Hematopoietic multipotent progenitor cell treated with erythropoietin and hydrocortisone succinate and interleukin-3 and kit ligand, for 4 days (in vitro differentiated cells): ENCODE data around the gene OGFR.
A peak's percentile ranks its signal among the peaks of the same experiment; 100 is the strongest.

Experiments used
- DNase-seq: peaks from one replicate; pipeline ENCODE4 v3.0.0-alpha.2; 2015

OGFR gene

GRCh38 chr20:62770111-62770910, 34.3 kb upstream of the OGFR start:
- DNase-seq, result no peak

- DNase-seq, result no peak
Observed at GRCh38 chr20:62770916-62771315, 33.7 kb upstream of the OGFR start.

- DNase-seq, result no peak
Observed at GRCh38 chr20:62771396-62772102, 33.1 kb upstream of the OGFR start.

DNA sequence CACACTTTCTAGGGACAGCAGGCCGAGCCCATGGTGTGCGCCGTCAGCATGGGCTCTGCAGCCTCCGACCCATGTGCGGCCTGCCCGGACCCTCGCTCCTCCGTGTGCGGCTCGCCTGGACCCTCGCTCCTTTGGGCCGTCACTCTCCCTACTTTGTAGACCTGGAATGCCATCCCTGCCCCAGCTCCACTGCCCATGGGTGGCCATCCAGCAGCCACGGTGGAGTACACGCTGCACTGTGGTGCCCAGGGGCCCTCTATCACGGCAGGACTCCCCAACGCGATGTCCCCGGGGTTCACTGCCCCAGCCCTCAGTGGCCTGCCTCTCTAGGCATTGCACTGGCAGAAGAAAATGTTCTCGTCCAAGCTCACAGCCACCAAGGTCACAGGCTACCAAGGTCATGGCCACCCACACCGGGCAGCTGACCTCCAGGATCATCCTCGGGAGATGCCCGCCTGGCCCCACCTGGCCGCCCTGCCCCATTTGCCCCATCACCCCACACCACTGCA, 32.5 kb upstream of the OGFR start:
- DNase-seq, result no peak

DNA sequence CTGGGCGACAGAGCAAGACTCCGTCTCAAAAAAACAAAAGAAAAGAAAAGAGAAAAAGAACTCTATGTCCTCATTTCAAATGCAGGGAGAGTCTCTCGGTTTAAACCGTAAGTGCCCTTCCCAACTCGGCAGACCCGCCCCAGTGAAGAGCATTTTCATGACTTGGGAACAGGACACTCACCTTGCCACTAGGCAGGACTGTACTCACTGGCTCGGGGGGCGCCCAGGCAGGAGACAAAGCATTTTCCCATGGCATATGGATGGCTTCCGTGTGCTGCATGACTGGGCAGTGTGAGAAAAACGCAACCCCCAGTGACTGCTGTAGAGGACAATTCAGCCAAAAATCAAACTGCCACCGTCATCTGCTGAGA, 32.0 kb upstream of the OGFR start:
- DNase-seq, result no peak

DNA sequence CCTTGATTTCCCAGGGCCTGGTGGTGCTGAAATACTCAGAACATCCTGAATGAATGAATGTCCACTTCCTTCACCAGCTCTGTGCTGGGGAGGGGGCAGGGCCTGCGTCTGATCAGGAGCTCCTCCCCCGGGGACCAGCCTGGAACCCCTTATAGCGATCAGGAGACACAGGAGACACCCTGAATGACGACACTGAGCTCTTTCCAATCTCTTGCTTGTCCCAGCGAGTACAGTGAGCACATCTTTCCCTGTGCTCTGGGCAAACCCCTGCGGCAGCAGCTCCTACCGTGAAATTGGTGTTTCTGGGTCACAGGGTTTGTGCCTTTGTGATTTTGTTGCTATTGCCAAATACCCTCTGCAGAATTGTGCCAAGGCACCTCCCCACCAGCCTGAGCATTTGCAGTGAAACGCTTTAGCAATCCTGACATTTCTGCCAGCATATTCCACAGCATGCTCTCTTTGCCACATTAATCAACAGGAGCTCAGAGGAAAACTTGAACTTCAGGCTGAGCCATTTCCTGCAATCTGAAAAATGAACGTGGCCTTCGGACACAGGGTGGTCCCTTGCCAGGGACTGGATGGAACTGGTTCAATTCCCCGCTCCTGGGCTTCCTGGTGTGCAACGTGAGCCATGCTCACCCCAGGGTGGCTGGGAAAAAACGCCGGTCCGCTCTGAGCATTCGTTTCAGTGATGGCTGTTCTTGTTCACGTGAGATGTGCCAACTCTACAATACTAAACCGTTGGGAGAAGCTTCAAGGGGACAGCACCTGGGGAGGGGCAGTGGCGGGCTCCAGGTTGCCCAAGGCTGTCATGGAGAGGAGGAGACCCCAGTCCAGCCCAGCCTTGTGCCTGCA, 31.4 kb upstream of the OGFR start:
- DNase-seq, result no peak

GRCh38 chr20:62773845-62774714, 30.6 kb upstream of the OGFR start:
- no peak for DNase-seq

DNA sequence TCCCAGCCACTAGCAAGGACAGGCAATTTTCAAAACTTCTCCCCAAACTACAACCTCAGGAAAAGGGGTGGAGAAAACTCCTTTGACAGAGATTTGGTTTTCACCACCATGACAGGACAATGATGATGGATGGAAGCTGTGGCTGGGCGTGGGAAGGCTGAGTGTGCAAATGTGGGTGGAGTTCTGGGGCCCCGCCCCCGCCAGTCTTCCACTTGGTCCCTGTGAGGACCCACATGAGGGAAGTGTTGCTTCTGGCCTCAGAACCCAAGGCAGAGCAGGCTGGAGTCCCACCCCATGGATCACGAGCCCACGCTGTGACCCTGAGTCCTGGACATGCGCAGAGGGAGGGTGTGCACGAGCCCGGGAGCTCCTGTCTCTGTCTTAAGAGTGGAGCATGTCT, 29.9 kb upstream of the OGFR start:
- DNase-seq, result peak; percentile 37

DNA sequence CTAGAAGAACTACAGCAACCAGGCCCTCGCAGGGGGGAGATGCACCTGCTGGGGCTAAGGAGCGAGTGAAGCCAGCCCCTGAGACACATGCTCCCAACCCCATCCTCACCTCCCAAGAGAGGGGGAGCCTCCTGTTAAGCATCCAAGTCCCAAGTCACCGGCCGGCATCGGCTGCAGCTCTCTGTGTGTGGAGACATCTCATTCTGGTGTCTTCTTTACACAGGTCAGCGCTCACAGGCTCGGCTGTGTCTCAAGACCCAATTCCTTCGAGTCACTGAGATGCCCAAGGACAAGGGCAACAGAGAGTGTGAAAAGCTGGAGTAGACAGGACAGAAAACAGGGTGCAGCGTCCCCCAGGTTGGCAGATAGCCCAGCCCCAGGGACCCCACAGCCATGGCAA, 29.4 kb upstream of the OGFR start:
- no peak for DNase-seq

GRCh38 chr20:62776035-62776691, 28.5 kb upstream of the OGFR start:
- no peak for DNase-seq

DNA sequence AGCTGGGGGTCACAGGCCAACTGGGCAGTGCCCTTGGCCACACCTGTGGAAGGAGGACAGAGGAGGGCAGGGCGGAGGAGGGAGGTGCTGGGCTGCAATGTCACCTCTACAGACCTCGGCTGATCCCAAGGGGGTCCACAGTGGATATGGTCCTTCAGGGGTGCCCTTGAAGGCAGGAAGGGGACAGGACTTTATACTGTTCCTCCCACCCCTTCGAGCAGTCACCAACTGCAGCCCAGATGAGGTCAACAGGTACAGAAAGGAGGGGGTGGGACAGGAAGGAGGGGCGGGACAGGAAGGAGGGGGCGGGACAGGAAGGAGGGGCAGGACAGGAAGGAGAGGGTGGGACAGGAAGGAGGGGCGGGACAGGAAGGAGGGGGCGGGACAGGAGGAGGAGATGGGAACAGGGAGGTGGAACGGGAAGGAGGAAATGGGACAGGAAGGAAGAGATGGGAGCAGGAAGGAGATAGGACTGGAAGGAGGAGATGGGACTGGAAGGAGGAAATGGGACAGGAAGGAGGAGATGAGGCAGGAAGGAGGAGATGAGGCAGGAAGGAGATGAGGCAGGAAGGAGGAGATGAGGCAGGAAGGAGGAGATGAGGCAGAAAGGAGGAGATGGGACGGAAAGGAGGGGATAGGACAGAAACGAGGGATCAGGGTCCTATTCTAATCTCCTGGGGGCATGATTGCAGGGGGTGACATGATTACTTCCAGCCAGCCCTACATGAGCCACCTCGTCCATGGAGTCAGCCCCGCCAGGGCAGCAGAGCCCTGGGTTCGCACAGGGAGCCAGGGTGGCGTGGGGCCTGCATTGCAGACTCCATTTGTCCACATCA, 27.7 kb upstream of the OGFR start:
- peak; percentile 65 for DNase-seq

DNA sequence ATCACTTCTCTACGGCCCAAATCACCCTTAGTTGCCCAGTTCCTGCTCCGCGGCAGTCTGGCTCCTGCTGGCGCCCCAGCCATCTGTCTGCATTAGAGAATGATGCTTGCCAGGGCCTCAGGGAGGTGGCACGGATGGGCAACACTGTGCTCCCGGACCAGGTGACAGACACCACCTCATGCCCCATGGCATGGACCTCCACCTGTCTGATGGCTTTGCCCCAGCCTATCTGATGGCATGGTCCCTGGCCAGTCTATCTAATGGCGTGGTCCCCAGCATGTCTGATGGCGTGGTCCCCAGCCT, 27.2 kb upstream of the OGFR start:
- no peak for DNase-seq

GRCh38 chr20:62778058-62778457, 26.6 kb upstream of the OGFR start:
- no peak for DNase-seq

DNA sequence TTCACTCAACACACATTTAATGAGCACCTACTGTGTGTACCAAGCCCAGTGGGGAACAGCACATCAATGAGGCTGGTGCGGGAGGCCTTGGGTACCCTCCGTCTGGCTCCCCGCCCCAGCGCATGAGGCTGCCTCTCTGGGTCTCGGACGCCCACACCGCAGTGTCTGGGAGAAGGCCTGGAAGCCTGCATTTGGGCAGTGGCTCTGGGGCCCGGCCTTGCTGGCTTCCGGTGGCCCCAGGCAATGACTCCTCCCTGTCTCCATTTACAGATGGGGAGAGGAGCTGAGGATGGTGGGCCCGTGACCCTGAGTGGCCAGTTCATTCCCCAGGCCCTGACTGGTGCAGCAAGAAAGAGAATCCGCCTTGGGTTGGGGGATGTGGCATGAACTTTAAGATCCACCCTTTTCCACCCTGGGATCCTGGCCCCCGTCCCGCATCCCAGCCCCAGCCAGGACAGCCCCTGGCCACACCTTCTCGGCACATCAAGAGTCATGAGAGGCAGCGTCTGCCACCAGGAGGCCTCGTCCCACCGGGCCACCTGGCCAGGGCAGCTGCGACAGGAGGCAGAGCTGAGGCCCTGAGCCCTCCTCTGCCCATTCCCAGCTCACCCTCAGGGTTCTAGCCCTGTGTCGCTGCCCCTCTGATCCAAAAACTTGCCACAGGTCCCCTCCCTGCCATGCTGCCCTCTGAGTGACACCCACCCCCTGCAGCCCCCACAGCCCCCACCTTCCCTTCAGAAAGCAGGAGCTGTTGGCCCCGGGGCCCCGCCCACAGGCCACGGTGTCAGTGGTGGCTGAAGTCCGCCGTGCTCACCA, 25.8 kb upstream of the OGFR start:
- no peak for DNase-seq

- DNase-seq, result no peak
Observed at GRCh38 chr20:62779417-62779685, 25.3 kb upstream of the OGFR start.

- DNase-seq, result no peak
Observed at GRCh38 chr20:62780204-62780603, 24.4 kb upstream of the OGFR start.

DNA sequence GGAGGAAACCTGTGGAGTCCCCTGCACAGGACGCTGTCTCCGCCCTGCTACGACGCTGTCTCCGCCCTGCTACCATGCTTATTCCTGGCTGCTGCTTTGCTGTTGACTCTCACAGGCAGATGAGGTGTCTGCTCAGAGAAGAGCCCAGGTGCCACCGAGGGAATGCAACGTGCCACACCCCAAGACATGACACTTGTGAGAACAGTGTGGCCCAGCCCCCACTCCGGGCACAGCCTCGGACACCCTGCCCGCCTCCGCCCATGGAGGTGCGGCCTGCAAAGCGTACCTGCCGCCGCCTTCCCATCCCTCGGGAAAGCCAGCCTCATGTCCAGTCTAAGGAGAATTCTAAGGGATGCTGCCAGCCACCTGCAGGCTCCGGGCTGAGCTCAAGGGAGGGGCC, 23.9 kb upstream of the OGFR start:
- DNase-seq, result no peak

GRCh38 chr20:62782149-62782892, 22.3 kb upstream of the OGFR start:
- DNase-seq, result no peak

DNA sequence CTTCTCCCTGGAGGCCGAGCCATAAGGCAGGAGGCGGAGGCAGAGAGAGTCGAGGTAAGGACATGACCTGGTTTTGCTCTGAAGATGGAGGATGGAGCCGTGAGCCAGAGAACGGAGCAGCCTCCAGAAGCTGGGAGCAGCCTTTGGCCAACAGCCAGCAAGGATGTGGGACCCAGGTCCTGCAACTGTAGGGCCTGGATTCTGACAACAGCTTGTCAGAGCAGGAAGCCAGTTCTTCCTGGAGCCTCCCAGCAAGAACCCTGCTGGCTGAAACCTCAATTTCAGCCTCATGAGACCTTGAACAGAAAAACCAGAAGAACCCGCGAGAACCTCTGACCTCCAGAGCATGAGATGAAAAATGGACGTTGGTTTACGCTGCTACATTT, 21.7 kb upstream of the OGFR start:
- DNase-seq, result peak; percentile 37

- no peak for DNase-seq
Observed at GRCh38 chr20:62784497-62784896, 20.1 kb upstream of the OGFR start.
